Amniotic epithelial cell (primary cell): ENCODE results near the gene F7.
"Not testable (repeated sequence)": the region's sequence is repeated elsewhere in the genome, so short reads cannot be mapped to it uniquely, and the experiment has no call there.

Source experiments
- DNase-seq: peaks from one replicate; pipeline ENCODE4 v3.0.0-alpha.2; 2010; ENCODE audit warnings: low read depth

The F7 gene

GRCh38 chr13:113153810-113154748 lies 48.5 kb downstream of the F7 start:
- DNase-seq = peak; percentile 62

GRCh38 chr13:113155201-113155600 lies 49.6 kb downstream of the F7 start:
- DNase-seq = no peak

GRCh38 chr13:113155982-113156655 lies 50.5 kb downstream of the F7 start:
- no peak for DNase-seq

GRCh38 chr13:113157206-113157928 lies 51.8 kb downstream of the F7 start:
- no peak for DNase-seq

GRCh38 chr13:113157929-113158747 lies 52.5 kb downstream of the F7 start, which contains the start of gene PROZ:
Gene PROZ, plus strand, starts transcription at chr13:113158648. Its CDS starts 13 bp downstream, at chr13:113158661.
- DNase-seq = no peak

GRCh38 chr13:113158946-113159345 lies 53.4 kb downstream of the F7 start:
- DNase-seq = no peak

GRCh38 chr13:113159701-113160100 lies 54.1 kb downstream of the F7 start:
- no peak for DNase-seq

- no peak for DNase-seq
Measured at GRCh38 chr13:113160983-113161382, 55.4 kb downstream of the F7 start.

GRCh38 chr13:113161433-113161832 lies 55.8 kb downstream of the F7 start:
- no peak for DNase-seq

GRCh38 chr13:113161975-113162374 lies 56.4 kb downstream of the F7 start:
- DNase-seq = not testable (repeated sequence)

GRCh38 chr13:113162783-113163685 lies 57.4 kb downstream of the F7 start:
- DNase-seq = no peak

GRCh38 chr13:113164492-113164891 lies 58.9 kb downstream of the F7 start:
- DNase-seq = no peak

GRCh38 chr13:113166266-113166665 lies 60.7 kb downstream of the F7 start:
- DNase-seq = no peak

GRCh38 chr13:113166681-113167080 lies 61.1 kb downstream of the F7 start:
- no peak for DNase-seq

- no peak for DNase-seq
Measured at GRCh38 chr13:113167155-113167554, 61.6 kb downstream of the F7 start.

GRCh38 chr13:113167575-113167974 lies 62.0 kb downstream of the F7 start:
- no peak for DNase-seq

GRCh38 chr13:113168211-113168610 lies 62.6 kb downstream of the F7 start:
- DNase-seq = no peak

- no peak for DNase-seq
Measured at GRCh38 chr13:113169277-113170272, 64.0 kb downstream of the F7 start.
